Tibial artery (tissue), 4 donors: ENCODE results near the gene MRPS33.

Experiments used
- DNase-seq, 2 donors: peaks; one replicate each; pipeline ENCODE4 v3.0.0-alpha.2; 2019
- H3K27ac ChIP-seq, 2 donors: fragments of 200-600 bp; sonication (generic) in 1 of 2; 1 replicate in 1 of 2; 2 replicates in 1 of 2; pipeline ENCODE4 v1.5.1; 2018 to 2019; ENCODE audit warnings: mild to moderate bottlenecking in 1 of 2
- H3K27me3 ChIP-seq, 2 donors: fragments of 200-600 bp; sonication (generic) in 1 of 2; one replicate each; pipeline versions ENCODE4 v1.5.1 to v1.6.0; 2016 to 2019
- H3K36me3 ChIP-seq, 3 donors: fragments of 200-600 bp; sonication (generic) in 2 of 3; one replicate each; pipeline ENCODE4 v1.5.1; 2016 to 2019; ENCODE audit warnings: mild to moderate bottlenecking in 2 of 3
- H3K4me1 ChIP-seq, 4 donors: fragments of 200-600 bp; sonication (generic) in 2 of 4; 1 replicate in 3 of 4; 2 replicates in 1 of 4; pipeline ENCODE4 v1.5.1; 2016 to 2019
- H3K4me3 ChIP-seq, 2 donors: fragments of 200-600 bp; sonication (generic) in 1 of 2; 1 replicate in 1 of 2; 2 replicates in 1 of 2; pipeline ENCODE4 v1.5.1; 2018 to 2019; ENCODE audit warnings: mild to moderate bottlenecking in 2 of 2
- H3K9me3 ChIP-seq, 3 donors: fragments of 200-600 bp; sonication (generic) in 1 of 3; one replicate each; pipeline ENCODE4 v1.5.1; 2016 to 2019
- CTCF ChIP-seq, 2 experiments: fragments of 200-600 bp in 1 of 2; fragments of 450-650 bp in 1 of 2; IDR thresholded peaks; one replicate each; pipeline ENCODE4 v1.5.1; 2017 to 2019; ENCODE audit warnings: antibody characterized with exemption in 2 of 2, mild to moderate bottlenecking in 1 of 2, moderate library complexity in 1 of 2
- intact Hi-C: fragments of 100-400 bp; cut with DNase I; formaldehyde crosslinking; loops from one replicate; pipeline ENCODE4 v1.15.0; 2023; ENCODE audit warnings: low total_unique reads

Gene MRPS33

GRCh38 chr7:140977741-140978140 lies 37.0 kb downstream of the MRPS33 start:
- H3K27ac ChIP-seq, result no peak overlapping the region
- intact Hi-C loops, result no loop called here

GRCh38 chr7:140972876-140973829 lies 41.6 kb downstream of the MRPS33 start:
- Histone ChIP-seq H3K4me1 (no peaks in the 10 kb centered on the region), H3K4me3 (no peak overlapping the region), H3K9me3 (no peaks in the 10 kb centered on the region), H3K36me3 (no peaks in the 10 kb centered on the region), H3K27ac (no peak overlapping the region), H3K27me3 (no peaks in the 10 kb centered on the region)
- TF ChIP-seq CTCF (IDR thresholded peaks at IDR 0.05), result no peak
- intact Hi-C loops, result no loop called here
- no peak for DNase-seq

More at GRCh38 chr7:140977741-140978140, 37.0 kb downstream of the MRPS33 start:
- Histone ChIP-seq H3K27me3 (no peaks in the 10 kb centered on the region), H3K4me3 (no peak overlapping the region), H3K4me1 (no peaks in the 10 kb centered on the region), H3K9me3 (no peaks in the 10 kb centered on the region), H3K36me3 (no peaks in the 10 kb centered on the region)
- no peak for TF ChIP-seq CTCF (IDR thresholded peaks at IDR 0.05)
- DNase-seq, result no peak

- H3K4me1 ChIP-seq, result no peaks in the 10 kb centered on the region
- H3K36me3 ChIP-seq, result no peaks in the 10 kb centered on the region
- no peak overlapping the region for H3K27ac ChIP-seq
- intact Hi-C loops, result no loop called here
- TF ChIP-seq CTCF (IDR thresholded peaks at IDR 0.05), result no peak
- no peak for DNase-seq
- H3K9me3 ChIP-seq, result no peaks in the 10 kb centered on the region
- H3K4me3 ChIP-seq, result no peak overlapping the region
- no peaks in the 10 kb centered on the region for H3K27me3 ChIP-seq
These were observed 42.4 kb downstream of the MRPS33 start for GRCh38 chr7:140972344-140972743.

- DNase-seq, result no peak
- H3K4me1 ChIP-seq, result no peaks in the 10 kb centered on the region
- intact Hi-C loops, result no loop called here
- no peak for TF ChIP-seq CTCF (IDR thresholded peaks at IDR 0.05)
- H3K9me3 ChIP-seq, result peaks cover 0 to 5% (median 0%) of the 10 kb centered on the region in 3 donors
- H3K36me3 ChIP-seq, result no peaks in the 10 kb centered on the region
- H3K4me3 ChIP-seq, result no peak overlapping the region
- H3K27me3 ChIP-seq, result no peaks in the 10 kb centered on the region
- no peak overlapping the region for H3K27ac ChIP-seq
These were observed 47.3 kb downstream of the MRPS33 start for GRCh38 chr7:140967438-140967837.

GRCh38 chr7:140966561-140967233 lies 48.1 kb downstream of the MRPS33 start:
- no peaks in the 10 kb centered on the region for H3K36me3 ChIP-seq
- DNase-seq, result no peak

More at GRCh38 chr7:140966561-140967233, 48.1 kb downstream of the MRPS33 start:
- TF ChIP-seq CTCF (IDR thresholded peaks at IDR 0.05), result no peak
- H3K27me3 ChIP-seq, result no peaks in the 10 kb centered on the region
- H3K9me3 ChIP-seq, result peaks cover 0 to 5% (median 0%) of the 10 kb centered on the region in 3 donors
- H3K4me1 ChIP-seq, result no peaks in the 10 kb centered on the region
- intact Hi-C loops, result no loop called here
- H3K27ac ChIP-seq, result no peak overlapping the region
- no peak overlapping the region for H3K4me3 ChIP-seq
